SK-N-SH treated with all-trans-retinoic acid at 6 μM for 48 hours (cell line): Measurements from ENCODE around the gene SERPINB5.

Experiments used
- ARNTL ChIP-seq: fragments of 450-650 bp; formaldehyde crosslinking; IDR thresholded peaks from 2 replicates; pipeline ENCODE4 v1.5.0; 2020; ENCODE audit warnings: low read depth, mild to moderate bottlenecking, moderate library complexity, borderline replicate concordance
- CSDC2 ChIP-seq: fragments of 250-450 bp; sonication (Bioruptor Pico); IDR thresholded peaks from 2 replicates; pipeline ENCODE4 v1.5.0; 2020; ENCODE audit warnings: mild to moderate bottlenecking, moderate library complexity
- RARB ChIP-seq: fragments of 250-450 bp; sonication (Bioruptor Pico); IDR thresholded peaks from 2 replicates; pipeline ENCODE4 v1.8.0; 2021; ENCODE audit warnings: mild to moderate bottlenecking, moderate library complexity
- ZC3H10 ChIP-seq: fragments of 250-450 bp; sonication (Bioruptor Pico); IDR thresholded peaks from 2 replicates; pipeline ENCODE4 v1.5.1; 2021; ENCODE audit warnings: mild to moderate bottlenecking, moderate library complexity
- ZFP3 ChIP-seq: fragments of 250-450 bp; sonication (Bioruptor Pico); IDR thresholded peaks from 2 replicates; pipeline ENCODE4 v1.5.0; 2020; ENCODE audit warnings: mild to moderate bottlenecking, moderate library complexity
- TF ChIP-seq, protein P1 (sequence below): fragments of 250-450 bp; sonication (Bioruptor Pico); IDR thresholded peaks from 2 replicates; pipeline ENCODE4 v1.5.1; 2020; ENCODE audit warnings: low read depth, mild to moderate bottlenecking, moderate library complexity
- TF ChIP-seq, protein P2 (sequence below): fragments of 250-450 bp; sonication (Bioruptor Pico); IDR thresholded peaks from 2 replicates; pipeline ENCODE4 v1.5.1; 2021; ENCODE audit warnings: mild to moderate bottlenecking, moderate library complexity
- TF ChIP-seq, protein P3 (sequence below): fragments of 250-450 bp; sonication (Bioruptor Pico); IDR thresholded peaks from 2 replicates; pipeline ENCODE4 v1.8.0; 2021; ENCODE audit warnings: low read depth, mild to moderate bottlenecking, moderate library complexity, borderline replicate concordance
- TF ChIP-seq, protein P4 (sequence below): fragments of 250-450 bp; sonication (Bioruptor Pico); IDR thresholded peaks from 2 replicates; pipeline ENCODE4 v1.8.0; 2020; ENCODE audit warnings: mild to moderate bottlenecking, moderate library complexity, borderline replicate concordance

- TF ChIP-seq, protein P1, sequence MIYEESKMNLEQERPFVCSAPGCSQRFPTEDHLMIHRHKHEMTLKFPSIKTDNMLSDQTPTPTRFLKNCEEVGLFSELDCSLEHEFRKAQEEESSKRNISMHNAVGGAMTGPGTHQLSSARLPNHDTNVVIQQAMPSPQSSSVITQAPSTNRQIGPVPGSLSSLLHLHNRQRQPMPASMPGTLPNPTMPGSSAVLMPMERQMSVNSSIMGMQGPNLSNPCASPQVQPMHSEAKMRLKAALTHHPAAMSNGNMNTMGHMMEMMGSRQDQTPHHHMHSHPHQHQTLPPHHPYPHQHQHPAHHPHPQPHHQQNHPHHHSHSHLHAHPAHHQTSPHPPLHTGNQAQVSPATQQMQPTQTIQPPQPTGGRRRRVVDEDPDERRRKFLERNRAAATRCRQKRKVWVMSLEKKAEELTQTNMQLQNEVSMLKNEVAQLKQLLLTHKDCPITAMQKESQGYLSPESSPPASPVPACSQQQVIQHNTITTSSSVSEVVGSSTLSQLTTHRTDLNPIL (CRISPR knock-in tag), result no peak
- TF ChIP-seq CSDC2 (CRISPR knock-in tag) (no peak), RARB (no peak), ZC3H10 (CRISPR knock-in tag) (no peak), ZFP3 (CRISPR knock-in tag) (no peak), ARNTL (CRISPR knock-in tag) (no peak)
- TF ChIP-seq, protein P2, sequence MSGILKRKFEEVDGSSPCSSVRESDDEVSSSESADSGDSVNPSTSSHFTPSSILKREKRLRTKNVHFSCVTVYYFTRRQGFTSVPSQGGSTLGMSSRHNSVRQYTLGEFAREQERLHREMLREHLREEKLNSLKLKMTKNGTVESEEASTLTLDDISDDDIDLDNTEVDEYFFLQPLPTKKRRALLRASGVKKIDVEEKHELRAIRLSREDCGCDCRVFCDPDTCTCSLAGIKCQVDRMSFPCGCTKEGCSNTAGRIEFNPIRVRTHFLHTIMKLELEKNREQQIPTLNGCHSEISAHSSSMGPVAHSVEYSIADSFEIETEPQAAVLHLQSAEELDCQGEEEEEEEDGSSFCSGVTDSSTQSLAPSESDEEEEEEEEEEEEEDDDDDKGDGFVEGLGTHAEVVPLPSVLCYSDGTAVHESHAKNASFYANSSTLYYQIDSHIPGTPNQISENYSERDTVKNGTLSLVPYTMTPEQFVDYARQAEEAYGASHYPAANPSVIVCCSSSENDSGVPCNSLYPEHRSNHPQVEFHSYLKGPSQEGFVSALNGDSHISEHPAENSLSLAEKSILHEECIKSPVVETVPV (CRISPR knock-in tag), result no peak
- TF ChIP-seq, protein P3, sequence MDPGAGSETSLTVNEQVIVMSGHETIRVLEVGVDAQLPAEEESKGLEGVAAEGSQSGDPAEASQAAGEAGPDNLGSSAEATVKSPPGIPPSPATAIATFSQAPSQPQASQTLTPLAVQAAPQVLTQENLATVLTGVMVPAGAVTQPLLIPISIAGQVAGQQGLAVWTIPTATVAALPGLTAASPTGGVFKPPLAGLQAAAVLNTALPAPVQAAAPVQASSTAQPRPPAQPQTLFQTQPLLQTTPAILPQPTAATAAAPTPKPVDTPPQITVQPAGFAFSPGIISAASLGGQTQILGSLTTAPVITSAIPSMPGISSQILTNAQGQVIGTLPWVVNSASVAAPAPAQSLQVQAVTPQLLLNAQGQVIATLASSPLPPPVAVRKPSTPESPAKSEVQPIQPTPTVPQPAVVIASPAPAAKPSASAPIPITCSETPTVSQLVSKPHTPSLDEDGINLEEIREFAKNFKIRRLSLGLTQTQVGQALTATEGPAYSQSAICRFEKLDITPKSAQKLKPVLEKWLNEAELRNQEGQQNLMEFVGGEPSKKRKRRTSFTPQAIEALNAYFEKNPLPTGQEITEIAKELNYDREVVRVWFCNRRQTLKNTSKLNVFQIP (CRISPR knock-in tag), result no peak
- TF ChIP-seq, protein P4, sequence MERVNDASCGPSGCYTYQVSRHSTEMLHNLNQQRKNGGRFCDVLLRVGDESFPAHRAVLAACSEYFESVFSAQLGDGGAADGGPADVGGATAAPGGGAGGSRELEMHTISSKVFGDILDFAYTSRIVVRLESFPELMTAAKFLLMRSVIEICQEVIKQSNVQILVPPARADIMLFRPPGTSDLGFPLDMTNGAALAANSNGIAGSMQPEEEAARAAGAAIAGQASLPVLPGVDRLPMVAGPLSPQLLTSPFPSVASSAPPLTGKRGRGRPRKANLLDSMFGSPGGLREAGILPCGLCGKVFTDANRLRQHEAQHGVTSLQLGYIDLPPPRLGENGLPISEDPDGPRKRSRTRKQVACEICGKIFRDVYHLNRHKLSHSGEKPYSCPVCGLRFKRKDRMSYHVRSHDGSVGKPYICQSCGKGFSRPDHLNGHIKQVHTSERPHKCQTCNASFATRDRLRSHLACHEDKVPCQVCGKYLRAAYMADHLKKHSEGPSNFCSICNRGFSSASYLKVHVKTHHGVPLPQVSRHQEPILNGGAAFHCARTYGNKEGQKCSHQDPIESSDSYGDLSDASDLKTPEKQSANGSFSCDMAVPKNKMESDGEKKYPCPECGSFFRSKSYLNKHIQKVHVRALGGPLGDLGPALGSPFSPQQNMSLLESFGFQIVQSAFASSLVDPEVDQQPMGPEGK (CRISPR knock-in tag), result no peak
Measured at GRCh38 chr18:63544017-63544416, 67.3 kb downstream of the SERPINB5 start.
